Hepatic stellate cell (primary cell): Measurements from ENCODE around the gene EEF2K.
"Not testable (repeated sequence)": the region's sequence is repeated elsewhere in the genome, so short reads cannot be mapped to it uniquely, and the experiment has no call there.

Source experiments
- DNase-seq: peaks from one replicate; pipeline ENCODE4 v3.0.0; 2011; ENCODE audit warnings: low spot score

Gene EEF2K

GRCh38 chr16:22206013-22206841 is at the start of gene EEF2K:
EEF2K (plus strand) TSS chr16:22206278; CDS start chr16:22225730, 19,452 bp downstream.
- peak; percentile 96 for DNase-seq

GRCh38 chr16:22161401-22161800 is 44.7 kb upstream of the EEF2K start:
- DNase-seq: no peak

- DNase-seq: no peak
Observed at GRCh38 chr16:22161999-22162655, 44.0 kb upstream of the EEF2K start, which contains the start of gene SDR42E2. SDR42E2 (plus strand) TSS chr16:22162506; CDS start chr16:22165583, 3,077 bp downstream.

- no peak for DNase-seq
Observed at GRCh38 chr16:22162656-22163009, 43.4 kb upstream of the EEF2K start.

GRCh38 chr16:22163806-22164205 is 42.3 kb upstream of the EEF2K start:
- no peak for DNase-seq

GRCh38 chr16:22164482-22164881 is 41.6 kb upstream of the EEF2K start:
- no peak for DNase-seq

- DNase-seq: no peak
Observed at GRCh38 chr16:22165508-22166285, 40.4 kb upstream of the EEF2K start.

GRCh38 chr16:22171953-22172352 is 34.1 kb upstream of the EEF2K start:
- DNase-seq: no peak

GRCh38 chr16:22172642-22173041 is 33.4 kb upstream of the EEF2K start:
- not testable (repeated sequence) for DNase-seq

- no peak for DNase-seq
Observed at GRCh38 chr16:22174642-22175041, 31.4 kb upstream of the EEF2K start.

- DNase-seq: no peak
Observed at GRCh38 chr16:22177968-22178930, 27.8 kb upstream of the EEF2K start.

GRCh38 chr16:22181426-22181825 is 24.7 kb upstream of the EEF2K start:
- no peak for DNase-seq

GRCh38 chr16:22181843-22182242 is 24.2 kb upstream of the EEF2K start:
- DNase-seq: no peak

- DNase-seq: no peak
Observed at GRCh38 chr16:22183335-22183734, 22.7 kb upstream of the EEF2K start.

- no peak for DNase-seq
Observed at GRCh38 chr16:22183901-22184614, 22.0 kb upstream of the EEF2K start.

GRCh38 chr16:22184615-22184968 is 21.5 kb upstream of the EEF2K start:
- DNase-seq: no peak

- no peak for DNase-seq
Observed at GRCh38 chr16:22186517-22186916, 19.6 kb upstream of the EEF2K start.

- no peak for DNase-seq
Observed at GRCh38 chr16:22188267-22188594, 17.8 kb upstream of the EEF2K start.

GRCh38 chr16:22188595-22189442 is 17.3 kb upstream of the EEF2K start:
- DNase-seq: peak; percentile 77

GRCh38 chr16:22189473-22190080 is 16.5 kb upstream of the EEF2K start:
- DNase-seq: no peak
